Measurements from ENCODE around the gene PDLIM5.
"Not testable (repeated sequence)": the region's sequence is repeated elsewhere in the genome, so short reads cannot be mapped to it uniquely, and the experiment has no call there.

The PDLIM5 gene

GRCh38 chr4:94598758-94599157, 147.0 kb downstream of the PDLIM5 start:
- no peak for DNase-seq (ENCODE audit: low spot score)

- DNase-seq (ENCODE audit: low spot score), result no peak
Observed at GRCh38 chr4:94603170-94603747, 151.5 kb downstream of the PDLIM5 start.

- DNase-seq (ENCODE audit: low spot score), result no peak
Observed at GRCh38 chr4:94605241-94605805, 153.6 kb downstream of the PDLIM5 start.

GRCh38 chr4:94610145-94610544, 158.4 kb downstream of the PDLIM5 start:
- no peak for DNase-seq (ENCODE audit: low spot score)

GRCh38 chr4:94613248-94613647, 161.5 kb downstream of the PDLIM5 start:
- no peak for DNase-seq (ENCODE audit: low spot score)

- no peak for DNase-seq (ENCODE audit: low spot score)
Observed at GRCh38 chr4:94615451-94615850, 163.7 kb downstream of the PDLIM5 start.

- DNase-seq (ENCODE audit: low spot score), result peak; percentile 35
Observed at GRCh38 chr4:94621491-94622080, 169.8 kb downstream of the PDLIM5 start.

GRCh38 chr4:94623126-94623911, 171.6 kb downstream of the PDLIM5 start:
- peak; percentile 7 for DNase-seq (ENCODE audit: low spot score)

GRCh38 chr4:94626942-94627341, 175.2 kb downstream of the PDLIM5 start:
- DNase-seq (ENCODE audit: low spot score), result no peak

- not testable (repeated sequence) for DNase-seq (ENCODE audit: low spot score)
Observed at GRCh38 chr4:94629058-94629457, 177.3 kb downstream of the PDLIM5 start.

GRCh38 chr4:94629837-94630236, 178.1 kb downstream of the PDLIM5 start:
- DNase-seq (ENCODE audit: low spot score), result no peak

- no peak for DNase-seq (ENCODE audit: low spot score)
Observed at GRCh38 chr4:94634271-94634670, 182.5 kb downstream of the PDLIM5 start.

GRCh38 chr4:94635177-94635576, 183.4 kb downstream of the PDLIM5 start:
- no peak for DNase-seq (ENCODE audit: low spot score)

- no peak for DNase-seq (ENCODE audit: low spot score)
Observed at GRCh38 chr4:94636004-94636403, 184.3 kb downstream of the PDLIM5 start.

GRCh38 chr4:94639298-94639697, 187.6 kb downstream of the PDLIM5 start:
- no peak for DNase-seq (ENCODE audit: low spot score)

- DNase-seq (ENCODE audit: low spot score), result no peak
Observed at GRCh38 chr4:94640151-94640550, 188.4 kb downstream of the PDLIM5 start.

- DNase-seq (ENCODE audit: low spot score), result no peak
Observed at GRCh38 chr4:94641702-94642560, 190.2 kb downstream of the PDLIM5 start.

- no peak for DNase-seq (ENCODE audit: low spot score)
Observed at GRCh38 chr4:94642561-94642866, 190.8 kb downstream of the PDLIM5 start.

- DNase-seq (ENCODE audit: low spot score), result no peak
Observed at GRCh38 chr4:94648699-94649098, 197.0 kb downstream of the PDLIM5 start.

GRCh38 chr4:94649381-94650133, 197.8 kb downstream of the PDLIM5 start:
- DNase-seq (ENCODE audit: low spot score), result no peak

- DNase-seq (ENCODE audit: low spot score), result no peak
Observed at GRCh38 chr4:94650134-94650495, 198.4 kb downstream of the PDLIM5 start.

GRCh38 chr4:94650690-94651089, 198.9 kb downstream of the PDLIM5 start:
- no peak for DNase-seq (ENCODE audit: low spot score)
